Mesodermal cell (in vitro differentiated cells): ENCODE results near the gene FKBP10.

Experiments
- H3K27ac ChIP-seq: 2 replicates; pipeline ENCODE4 v1.7.0; 2013; ENCODE audit warnings: mild to moderate bottlenecking, low read depth, low read length, moderate library complexity; ENCODE audit not compliant: severe bottlenecking
- H3K36me3 ChIP-seq: 2 replicates; pipeline ENCODE4 v1.7.1; 2013; ENCODE audit warnings: mild to moderate bottlenecking, low read length, moderate library complexity; ENCODE audit not compliant: control insufficient read depth, insufficient read depth
- H3K4me1 ChIP-seq: one replicate; pipeline ENCODE4 v1.7.1; 2013; ENCODE audit warnings: mild to moderate bottlenecking, low read length; ENCODE audit not compliant: insufficient read depth, control insufficient read depth, poor library complexity, severe bottlenecking
- H3K4me3 ChIP-seq: 2 replicates; pipeline ENCODE4 v1.7.0; 2013; ENCODE audit warnings: low read length, control low read depth, mild to moderate bottlenecking; ENCODE audit not compliant: insufficient read depth, poor library complexity, severe bottlenecking; ENCODE audit errors: extremely low read depth
- H3K9me3 ChIP-seq: 2 replicates; pipeline ENCODE4 v1.7.1; 2013; ENCODE audit warnings: mild to moderate bottlenecking, low read length, moderate library complexity; ENCODE audit not compliant: control insufficient read depth
- WGBS, 2 experiments: methylation state at CpG; one replicate each; pipeline ENCODE4 v1.1.5; 2013; ENCODE audit warnings: missing lambda C conversion rate in 2 of 2; ENCODE audit not compliant: insufficient coverage in 2 of 2; 5-methylcytosine and 5-hydroxymethylcytosine counted together

FKBP10 gene

GRCh38 chr17:41870627-41871026 is 57.8 kb downstream of the FKBP10 start:
- H3K36me3 ChIP-seq = peaks cover 85% of the 10 kb centered on the region
- 90 to 98% methylated on average over 5 to 6 of the region's 7 CpGs for WGBS, 2 experiments
- H3K27ac ChIP-seq = no peak overlapping the region
- H3K4me1 ChIP-seq = no peaks in the 10 kb centered on the region
- H3K4me3 ChIP-seq = no peak overlapping the region
- no peaks in the 10 kb centered on the region for H3K9me3 ChIP-seq

GRCh38 chr17:41871789-41872188 is 59.0 kb downstream of the FKBP10 start:
- no peak overlapping the region for H3K4me3 ChIP-seq
- WGBS, 2 experiments = 94 to 95% methylated on average over 10 of the region's 10 CpGs
- H3K4me1 ChIP-seq = no peaks in the 10 kb centered on the region
- no peaks in the 10 kb centered on the region for H3K9me3 ChIP-seq
- H3K36me3 ChIP-seq = peaks cover 86% of the 10 kb centered on the region
- H3K27ac ChIP-seq = no peak overlapping the region
